Rectal smooth muscle tissue (tissue), 1 donor: Measurements from ENCODE around the gene TEK.
A peak's percentile ranks its signal among the peaks of the same experiment; 100 is the strongest.

Source experiments
- H3K27ac ChIP-seq: one replicate; pipeline ENCODE4 v1.7.0; 2013; ENCODE audit warnings: low read depth, low read length, inconsistent platforms
- H3K27me3 ChIP-seq: one replicate; pipeline ENCODE4 v1.7.0; 2013; ENCODE audit warnings: low read length; ENCODE audit not compliant: control insufficient read depth, insufficient read depth
- H3K36me3 ChIP-seq: one replicate; pipeline ENCODE4 v1.7.0; 2013; ENCODE audit warnings: low read length; ENCODE audit not compliant: control insufficient read depth, insufficient read depth
- H3K4me1 ChIP-seq: one replicate; pipeline ENCODE4 v1.7.0; 2013; ENCODE audit warnings: low read length; ENCODE audit not compliant: control insufficient read depth, insufficient read depth
- H3K4me3 ChIP-seq: one replicate; pipeline ENCODE4 v1.7.0; 2013; ENCODE audit warnings: low read length
- H3K9ac ChIP-seq: one replicate; pipeline ENCODE4 v1.7.0; 2013; ENCODE audit warnings: low read length

The TEK gene

GRCh38 chr9:27129221-27129620, 20.2 kb downstream of the TEK start:
- no peak overlapping the region for H3K9ac ChIP-seq
- no peaks in the 10 kb centered on the region for H3K27me3 ChIP-seq
- H3K27ac ChIP-seq: no peak overlapping the region
- H3K4me1 ChIP-seq: peaks cover 26% of the 10 kb centered on the region
- no peak overlapping the region for H3K4me3 ChIP-seq
- no peaks in the 10 kb centered on the region for H3K36me3 ChIP-seq

DNA sequence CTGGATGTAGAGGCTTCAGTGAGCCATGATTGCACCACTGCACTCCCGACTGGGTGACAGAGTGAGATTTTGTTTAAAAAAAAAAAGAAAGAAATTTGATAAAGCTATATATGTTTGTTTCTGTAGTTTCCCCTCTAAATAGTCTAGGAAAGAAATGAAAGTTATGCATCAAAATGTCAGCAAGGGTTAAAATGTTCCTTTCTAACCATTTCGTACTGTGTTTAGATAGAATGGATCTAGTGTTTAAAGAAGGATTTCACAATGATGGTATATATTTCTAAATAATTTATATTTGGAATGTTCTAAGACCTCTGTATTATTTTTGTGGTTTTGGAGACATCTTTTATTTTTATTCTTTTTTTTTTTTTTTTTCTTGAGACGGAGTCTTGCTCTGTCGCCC, 22.7 kb downstream of the TEK start:
- Histone ChIP-seq H3K4me3 (no peak overlapping the region), H3K4me1 (peaks cover 2% of the 10 kb centered on the region), H3K36me3 (no peaks in the 10 kb centered on the region), H3K27me3 (no peaks in the 10 kb centered on the region), H3K9ac (no peak overlapping the region), H3K27ac (no peak overlapping the region)

DNA sequence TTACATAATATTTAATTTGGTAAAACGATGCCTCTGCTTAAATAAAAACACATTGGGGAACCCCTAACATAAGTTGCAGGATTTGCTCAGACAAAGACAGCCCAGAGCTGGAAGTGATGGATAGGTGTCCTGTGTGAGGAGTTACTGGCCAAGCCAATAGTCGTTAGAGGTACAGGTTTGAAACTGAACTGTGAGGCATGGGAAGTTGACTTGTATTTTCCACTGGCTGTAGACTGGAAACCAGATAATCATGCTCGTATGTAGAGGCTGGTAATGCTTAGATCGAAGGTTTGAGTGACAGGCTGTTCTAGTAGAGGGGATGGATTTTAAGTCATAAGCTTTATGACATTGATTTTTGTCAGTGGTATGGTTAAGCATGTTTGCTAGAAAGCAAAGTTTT, 24.8 kb downstream of the TEK start:
- H3K27me3 ChIP-seq: no peaks in the 10 kb centered on the region
- no peak overlapping the region for H3K27ac ChIP-seq
- H3K9ac ChIP-seq: no peak overlapping the region
- H3K4me3 ChIP-seq: no peak overlapping the region
- no peaks in the 10 kb centered on the region for H3K36me3 ChIP-seq
- no peaks in the 10 kb centered on the region for H3K4me1 ChIP-seq

- no peaks in the 10 kb centered on the region for H3K36me3 ChIP-seq
- no peak overlapping the region for H3K4me3 ChIP-seq
- H3K9ac ChIP-seq: no peak overlapping the region
- no peaks in the 10 kb centered on the region for H3K27me3 ChIP-seq
- peaks cover 5% of the 10 kb centered on the region for H3K4me1 ChIP-seq
- no peak overlapping the region for H3K27ac ChIP-seq
Measured at GRCh38 chr9:27142299-27142930, 33.4 kb downstream of the TEK start.

DNA sequence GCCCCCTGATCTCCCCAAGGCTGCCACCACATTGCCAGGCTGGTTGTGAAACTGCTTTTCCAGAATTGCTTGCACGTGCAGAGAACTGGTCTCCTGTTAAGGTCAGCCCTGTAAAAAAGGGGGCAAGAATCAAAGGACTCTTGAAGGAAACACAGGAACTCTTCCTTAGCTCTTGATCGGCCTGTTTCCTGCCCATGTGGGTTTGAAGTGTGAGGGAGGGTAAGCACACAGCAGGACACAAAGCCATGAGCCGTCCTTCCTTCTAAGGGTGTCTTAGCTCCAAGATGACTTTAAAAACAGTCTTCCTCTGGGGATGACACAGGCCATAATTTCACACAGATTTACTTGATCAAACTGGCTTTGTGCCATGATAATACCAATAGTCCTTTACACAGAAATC, 36.1 kb downstream of the TEK start:
- Histone ChIP-seq H3K27me3 (no peaks in the 10 kb centered on the region), H3K36me3 (no peaks in the 10 kb centered on the region), H3K27ac (no peak overlapping the region), H3K4me1 (peaks cover 11% of the 10 kb centered on the region), H3K9ac (no peak overlapping the region), H3K4me3 (no peak overlapping the region)

- Histone ChIP-seq H3K36me3 (no peaks in the 10 kb centered on the region), H3K4me1 (peaks cover 24% of the 10 kb centered on the region), H3K27me3 (no peaks in the 10 kb centered on the region), H3K27ac (no peak overlapping the region), H3K9ac (no peak overlapping the region), H3K4me3 (no peak overlapping the region)
Measured at GRCh38 chr9:27149651-27150050, 40.6 kb downstream of the TEK start.

GRCh38 chr9:27150746-27151406, 41.9 kb downstream of the TEK start:
- Histone ChIP-seq H3K36me3 (no peaks in the 10 kb centered on the region), H3K27me3 (no peaks in the 10 kb centered on the region), H3K4me3 (no peak overlapping the region), H3K4me1 (peaks cover 24% of the 10 kb centered on the region), H3K9ac (no peak overlapping the region), H3K27ac (peak overlapping the region; percentile 56)

- Histone ChIP-seq H3K9ac (no peak overlapping the region), H3K36me3 (no peaks in the 10 kb centered on the region), H3K4me3 (no peak overlapping the region), H3K27ac (peak overlapping the region; percentile 56), H3K27me3 (no peaks in the 10 kb centered on the region), H3K4me1 (peaks cover 24% of the 10 kb centered on the region)
Measured at GRCh38 chr9:27151693-27152404, 42.8 kb downstream of the TEK start.

DNA sequence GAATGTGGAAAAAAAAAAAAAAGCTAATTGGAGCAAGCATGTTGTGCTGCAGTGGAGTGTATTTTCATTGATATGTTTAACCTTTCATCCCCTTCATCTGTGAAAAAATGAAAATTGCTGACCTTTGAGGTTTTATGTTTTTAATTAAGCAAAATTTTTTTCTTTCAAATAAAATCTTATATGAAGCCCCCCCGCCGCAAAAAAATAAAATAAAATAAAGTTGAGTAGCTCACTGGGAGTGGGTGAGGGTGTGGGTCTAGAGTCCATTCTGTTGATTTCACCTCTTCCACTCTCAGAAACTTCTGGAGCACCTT, 43.3 kb downstream of the TEK start:
- no peaks in the 10 kb centered on the region for H3K27me3 ChIP-seq
- H3K36me3 ChIP-seq: no peaks in the 10 kb centered on the region
- no peak overlapping the region for H3K4me3 ChIP-seq
- no peak overlapping the region for H3K27ac ChIP-seq
- no peak overlapping the region for H3K9ac ChIP-seq
- peaks cover 24% of the 10 kb centered on the region for H3K4me1 ChIP-seq

DNA sequence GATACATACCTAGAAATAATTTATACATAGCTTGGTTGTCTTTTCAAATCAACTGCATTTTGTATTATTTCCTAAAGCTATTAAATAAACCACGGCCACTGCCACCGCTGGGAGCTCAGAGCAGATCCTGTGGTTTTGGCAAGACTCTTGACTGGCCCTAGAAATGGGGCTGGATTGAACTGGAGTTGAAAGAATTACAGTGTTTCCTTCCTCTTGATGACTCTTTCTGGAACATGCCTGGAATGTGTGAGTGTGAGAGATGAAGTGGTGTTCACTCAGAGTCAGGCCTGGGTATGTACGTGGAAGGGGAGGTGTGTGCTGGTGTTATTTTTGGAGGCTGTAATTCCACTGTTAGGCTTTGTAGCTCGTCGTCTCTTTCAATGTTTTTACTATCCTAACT, 45.9 kb downstream of the TEK start:
- H3K4me3 ChIP-seq: no peak overlapping the region
- H3K36me3 ChIP-seq: no peaks in the 10 kb centered on the region
- peaks cover 21% of the 10 kb centered on the region for H3K4me1 ChIP-seq
- H3K27ac ChIP-seq: peak overlapping the region; percentile 6
- H3K9ac ChIP-seq: no peak overlapping the region
- H3K27me3 ChIP-seq: no peaks in the 10 kb centered on the region

DNA sequence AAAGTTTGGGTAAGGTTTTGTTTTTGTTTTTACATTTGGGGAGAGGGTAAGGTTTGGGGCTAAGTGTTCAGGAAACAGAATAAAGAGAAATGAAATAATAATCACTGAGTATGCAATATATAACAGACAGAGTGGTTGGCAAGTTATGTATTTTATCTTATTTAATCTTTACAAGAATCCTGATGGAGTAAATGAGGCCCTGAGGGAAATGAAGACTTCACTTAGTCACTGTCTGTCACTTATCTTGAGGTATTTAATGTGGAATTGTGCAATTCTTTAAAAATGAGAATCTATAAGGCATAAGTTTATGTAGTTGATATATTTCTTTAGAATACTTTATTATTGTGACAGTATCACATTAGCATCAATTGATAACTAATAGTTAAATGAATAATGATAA, 48.1 kb downstream of the TEK start:
- no peaks in the 10 kb centered on the region for H3K36me3 ChIP-seq
- peaks cover 5% of the 10 kb centered on the region for H3K4me1 ChIP-seq
- no peak overlapping the region for H3K9ac ChIP-seq
- no peak overlapping the region for H3K4me3 ChIP-seq
- H3K27me3 ChIP-seq: no peaks in the 10 kb centered on the region
- no peak overlapping the region for H3K27ac ChIP-seq

GRCh38 chr9:27157736-27158135, 48.7 kb downstream of the TEK start:
- peaks cover 5% of the 10 kb centered on the region for H3K4me1 ChIP-seq
- H3K36me3 ChIP-seq: no peaks in the 10 kb centered on the region
- no peak overlapping the region for H3K27ac ChIP-seq
- no peaks in the 10 kb centered on the region for H3K27me3 ChIP-seq
- no peak overlapping the region for H3K9ac ChIP-seq
- no peak overlapping the region for H3K4me3 ChIP-seq

DNA sequence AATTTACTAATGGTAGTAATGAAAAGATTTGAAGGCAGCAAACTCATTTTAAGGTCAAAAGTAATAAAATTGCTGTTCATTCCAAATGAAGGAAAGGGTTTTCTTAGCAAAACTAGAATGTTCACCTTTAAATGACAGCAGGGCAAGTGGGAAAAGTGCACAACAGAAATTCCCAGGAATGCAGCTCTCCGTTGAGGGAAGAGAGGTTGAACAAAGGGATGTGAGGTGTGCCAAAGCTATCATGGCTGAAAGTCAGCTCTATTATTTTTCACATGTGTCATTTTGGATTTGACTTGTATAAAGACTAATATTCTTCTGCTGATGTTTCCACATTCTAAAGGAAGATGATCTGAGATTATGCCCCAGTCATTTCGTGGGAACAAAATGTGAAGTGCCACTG, 51.6 kb downstream of the TEK start:
- no peak overlapping the region for H3K27ac ChIP-seq
- no peak overlapping the region for H3K9ac ChIP-seq
- no peaks in the 10 kb centered on the region for H3K36me3 ChIP-seq
- no peaks in the 10 kb centered on the region for H3K4me1 ChIP-seq
- no peaks in the 10 kb centered on the region for H3K27me3 ChIP-seq
- no peak overlapping the region for H3K4me3 ChIP-seq
